H1 (cell line): Measurements from ENCODE around the gene NR1H2. TPM values are rescaled to one million over a fixed set of nuclear protein-coding genes. Genes with fewer than 3 reads are reported as not detected.

Experiments used
- ASH2L ChIP-seq: fragments of 200-600, 300-600 bp; sonication (generic); IDR thresholded peaks from one replicate; pipeline ENCODE4 v1.7.1; 2017; ENCODE audit warnings: low read length
- ATF2 ChIP-seq: IDR thresholded peaks from 2 replicates; pipeline ENCODE4 v1.6.1; 2012; ENCODE audit warnings: low read length, inconsistent platforms
- CREB1 ChIP-seq: IDR thresholded peaks from 2 replicates; pipeline ENCODE4 v1.6.1; 2012; ENCODE audit warnings: inconsistent platforms
- E2F6 ChIP-seq: IDR thresholded peaks from 2 replicates; pipeline ENCODE4 v1.6.1; 2012; ENCODE audit warnings: inconsistent platforms
- EP300 ChIP-seq, 2 experiments: IDR thresholded peaks; 1 replicate in 1 of 2; 2 replicates in 1 of 2; pipeline ENCODE4 v1.6.1; 2011 to 2012; ENCODE audit warnings: low read depth in 2 of 2, low read length in 2 of 2, mild to moderate bottlenecking in 2 of 2, borderline replicate concordance in 1 of 2, inconsistent platforms in 1 of 2, moderate library complexity in 1 of 2
- GABPA ChIP-seq: IDR thresholded peaks from 2 replicates; pipeline ENCODE4 v1.6.1; 2011; ENCODE audit warnings: mild to moderate bottlenecking, low read length, moderate library complexity, borderline replicate concordance; ENCODE audit not compliant: insufficient read depth
- JUN ChIP-seq: IDR thresholded peaks from 2 replicates; pipeline ENCODE4 v1.6.1; 2011; ENCODE audit warnings: low read depth, mild to moderate bottlenecking, improper control_type of control experiment, low read length
- KDM1A ChIP-seq: fragments of 200-600, 300-600 bp; sonication (generic); IDR thresholded peaks from 2 replicates; pipeline ENCODE4 v1.7.1; 2016; ENCODE audit warnings: mild to moderate bottlenecking, low read length, borderline replicate concordance
- KDM4A ChIP-seq: IDR thresholded peaks from one replicate; pipeline ENCODE4 v1.7.1; 2012; ENCODE audit warnings: low read depth, mild to moderate bottlenecking, moderate library complexity, low read length, inconsistent platforms; ENCODE audit not compliant: severe bottlenecking
- MAFK ChIP-seq: IDR thresholded peaks from 2 replicates; pipeline ENCODE4 v1.6.1; 2012; ENCODE audit warnings: low read depth, mild to moderate bottlenecking, improper control_type of control experiment, low read length
- NRF1 ChIP-seq: IDR thresholded peaks from 2 replicates; pipeline ENCODE4 v1.6.1; 2011; ENCODE audit warnings: mild to moderate bottlenecking, low read depth, low read length, improper control_type of control experiment
- SP1 ChIP-seq: IDR thresholded peaks from 2 replicates; pipeline ENCODE4 v1.6.1; 2011; ENCODE audit warnings: low read depth, low read length
- SP2 ChIP-seq: IDR thresholded peaks from 2 replicates; pipeline ENCODE4 v1.6.1; 2012; ENCODE audit warnings: mild to moderate bottlenecking, low read length, inconsistent platforms
- TAF1 ChIP-seq: IDR thresholded peaks from 2 replicates; pipeline ENCODE4 v1.6.1; 2011; ENCODE audit warnings: mild to moderate bottlenecking, low read depth, low read length
- TAF7 ChIP-seq: optimal IDR thresholded peaks from 2 replicates; pipeline ENCODE3; 2011; ENCODE audit warnings: low read depth, mild to moderate bottlenecking, inconsistent platforms, low read length, moderate library complexity, borderline replicate concordance
- polyA plus RNA-seq, 7 experiments: library from polyadenylated mRNA; depleted of rRNA in 3 of 7; stranded (reverse) in 5 of 7; unstranded in 2 of 7; fragments of >200 nt in 5 of 7; fragments of 200-250 nt in 2 of 7; gene quantifications; 1 replicate in 5 of 7; 2 replicates in 1 of 7; 4 replicates in 1 of 7; pipeline versions ENCODE4 v1.2.1 to v1.2.3, GENCODE V29; 2011 to 2013; ENCODE audit warnings: missing spikeins in 2 of 7, mixed read lengths in 2 of 7
- total RNA-seq: library from RNA; stranded (reverse); fragmentation: NEBNext Ultra II Directional; extraction: Animal tissue kit (Norgen Biotek cat#: 25700); gene quantifications from 2 replicates; pipeline ENCODE4 v1.2.1, GENCODE V29; 2021

Gene NR1H2
- total and polyA plus RNA-seq, 2 of the 8 experiments (the other 6 are each of a cell fraction or from before 2014, with no cell fraction given), result 40.3 to 47.5 TPM

- TF ChIP-seq EP300 (IDR thresholded peaks at IDR 0.05; ENCODE audit: borderline replicate concordance in 1 of 2, low read depth in 2 of 2, low read length in 2 of 2) (no peak), SP1 (peak; percentile 73; the same call in 1 of the 2 replicates), ATF2 (0 out of 2 replicates have a peak, but pooled peaks have one; percentile 7), JUN (no peak), CREB1 (peak; percentile 75), TAF1 (peak; percentile 62), E2F6 (no peak), ASH2L (peak; percentile 67), MAFK (no peak), GABPA (no peak), SP2 (no peak), KDM1A (no peak), NRF1 (no peak), TAF7 (peak; percentile 58), KDM4A (no peak)
Measured at GRCh38 chr19:50332244-50333038, 43.8 kb upstream of the NR1H2 start (continued).
